ENCODE measurements around the gene KLHL2.

The KLHL2 gene

DNA sequence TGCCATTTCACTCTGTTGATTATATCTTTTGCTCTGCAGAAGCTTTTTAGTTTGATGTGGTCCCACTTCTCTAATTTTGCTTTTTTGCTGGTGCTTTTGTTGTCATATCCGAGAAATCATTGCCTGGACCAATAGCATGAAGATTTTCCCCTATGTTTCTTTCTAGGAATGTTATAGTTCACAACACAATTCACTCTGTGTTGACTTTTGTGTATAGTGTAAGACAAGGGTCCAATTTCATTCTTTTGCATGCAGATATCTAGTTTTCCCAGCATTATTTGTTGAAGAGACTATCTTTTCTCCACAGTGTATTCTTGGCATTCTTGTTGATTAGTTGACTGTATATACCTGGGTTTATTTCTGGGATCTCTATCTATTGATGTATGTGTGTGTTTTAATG lies 163.2 kb downstream of the KLHL2 start:
- no peak overlapping the region for H3K4me3 ChIP-seq (replicated peaks; ENCODE audit: low read depth, low read length)
- no peaks in the 10 kb centered on the region for H3K36me3 ChIP-seq (ENCODE audit: control insufficient read depth, insufficient read depth, low read length)
- TF ChIP-seq, protein P1, sequence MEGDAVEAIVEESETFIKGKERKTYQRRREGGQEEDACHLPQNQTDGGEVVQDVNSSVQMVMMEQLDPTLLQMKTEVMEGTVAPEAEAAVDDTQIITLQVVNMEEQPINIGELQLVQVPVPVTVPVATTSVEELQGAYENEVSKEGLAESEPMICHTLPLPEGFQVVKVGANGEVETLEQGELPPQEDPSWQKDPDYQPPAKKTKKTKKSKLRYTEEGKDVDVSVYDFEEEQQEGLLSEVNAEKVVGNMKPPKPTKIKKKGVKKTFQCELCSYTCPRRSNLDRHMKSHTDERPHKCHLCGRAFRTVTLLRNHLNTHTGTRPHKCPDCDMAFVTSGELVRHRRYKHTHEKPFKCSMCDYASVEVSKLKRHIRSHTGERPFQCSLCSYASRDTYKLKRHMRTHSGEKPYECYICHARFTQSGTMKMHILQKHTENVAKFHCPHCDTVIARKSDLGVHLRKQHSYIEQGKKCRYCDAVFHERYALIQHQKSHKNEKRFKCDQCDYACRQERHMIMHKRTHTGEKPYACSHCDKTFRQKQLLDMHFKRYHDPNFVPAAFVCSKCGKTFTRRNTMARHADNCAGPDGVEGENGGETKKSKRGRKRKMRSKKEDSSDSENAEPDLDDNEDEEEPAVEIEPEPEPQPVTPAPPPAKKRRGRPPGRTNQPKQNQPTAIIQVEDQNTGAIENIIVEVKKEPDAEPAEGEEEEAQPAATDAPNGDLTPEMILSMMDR (IDR thresholded peaks at IDR 0.05; ENCODE audit: insufficient read depth, low read length, poor library complexity, severe bottlenecking), result no peak
- DNase-seq (ENCODE audit: extremely low read depth, insufficient read length), result no peak
- no peaks in the 10 kb centered on the region for H3K27me3 ChIP-seq (replicated peaks; ENCODE audit: control insufficient read depth, insufficient read depth, low read length)
